B cell (primary cell): ENCODE data around the gene RPS23. TPM values are rescaled to one million over a fixed set of nuclear protein-coding genes. Genes with fewer than 3 reads are reported as not detected.

Source experiments
- ATAC-seq: fragments of 200-7000 bp; cut with Tn5 transposase; one replicate; pipeline ENCODE4 v1.10.0; 2021; ENCODE audit warnings: low read depth, mild to moderate bottlenecking, moderate number of reproducible peaks, moderate library complexity
- CTCF ChIA-PET: fragments of 350-600 bp; sonication (Branson Sonifier 250); formaldehyde crosslinking; loops from one replicate; lab custom pipeline; 2021; ENCODE audit warnings: antibody characterized with exemption, inconsistent platforms; lab: Charles Lee
- POLR2A ChIA-PET: fragments of 350-600 bp; sonication (Branson Sonifier 250); formaldehyde crosslinking; loops from one replicate; lab custom pipeline; 2021; ENCODE audit warnings: antibody characterized with exemption; lab: Charles Lee
- DNase-seq: peaks from one replicate; pipeline ENCODE4 v3.0.0; 2013
- H2AFZ ChIP-seq: 2 replicates; pipeline ENCODE4 v1.6.1; 2012; ENCODE audit warnings: mild to moderate bottlenecking, low read depth, low read length; ENCODE audit not compliant: insufficient read depth, poor library complexity, severe bottlenecking
- H3K27ac ChIP-seq, 2 donors: 1 replicate in 1 of 2; 2 replicates in 1 of 2; pipeline ENCODE4 v1.5.1; 2012 to 2013; ENCODE audit warnings: low read length in 2 of 2, mild to moderate bottlenecking in 2 of 2, moderate library complexity in 1 of 2
- H3K27me3 ChIP-seq, 4 experiments: fragments of 200-600 bp in 1 of 4; sonication (generic) in 1 of 4; replicated peaks in 1 of 4; 1 replicate in 2 of 4; 2 replicates in 2 of 4; pipeline versions ENCODE4 v1.6.1 to v1.7.0; 2013 to 2016; ENCODE audit warnings: low read length in 3 of 4, mild to moderate bottlenecking in 2 of 4, mixed read lengths in 1 of 4, moderate library complexity in 1 of 4; ENCODE audit not compliant: insufficient read depth in 4 of 4, control insufficient read depth in 3 of 4; ENCODE audit errors: control extremely low read depth in 1 of 4
- H3K36me3 ChIP-seq, 2 experiments: replicated peaks in 1 of 2; 1 replicate in 1 of 2; 2 replicates in 1 of 2; pipeline versions ENCODE4 v1.6.1 to v1.7.1; 2013; ENCODE audit warnings: low read length in 1 of 2; ENCODE audit not compliant: insufficient read depth in 2 of 2, control insufficient read depth in 1 of 2; ENCODE audit errors: control extremely low read depth in 1 of 2, extremely low read depth in 1 of 2
- H3K4me1 ChIP-seq, 2 donors: fragments of 200-600 bp in 1 of 2; sonication (generic) in 1 of 2; 1 replicate in 1 of 2; 2 replicates in 1 of 2; pipeline versions ENCODE4 v1.5.1 to v1.6.1; 2013 to 2017; ENCODE audit warnings: low read length in 2 of 2; ENCODE audit not compliant: control insufficient read depth in 2 of 2, insufficient read depth in 2 of 2
- H3K4me2 ChIP-seq: replicated peaks from 2 replicates; pipeline ENCODE3; 2012; ENCODE audit warnings: mild to moderate bottlenecking, low read depth, low read length; ENCODE audit not compliant: poor library complexity, severe bottlenecking
- H3K4me3 ChIP-seq, 5 experiments: fragments of 200-600 bp in 1 of 5; sonication (generic) in 1 of 5; 1 replicate in 3 of 5; 2 replicates in 2 of 5; pipeline versions ENCODE4 v1.5.1 to v1.7.0; 2011 to 2016; ENCODE audit warnings: low read length in 4 of 5, mild to moderate bottlenecking in 4 of 5, low read depth in 2 of 5, control low read depth in 1 of 5, moderate library complexity in 1 of 5; ENCODE audit not compliant: insufficient read depth in 1 of 5; ENCODE audit errors: control extremely low read depth in 1 of 5, extremely low read depth in 1 of 5
- H3K79me2 ChIP-seq: fragments of 200-600 bp; sonication (generic); one replicate; pipeline ENCODE4 v1.6.0; 2016; ENCODE audit warnings: low read length; ENCODE audit not compliant: control insufficient read depth, insufficient read depth
- H3K9ac ChIP-seq: fragments of 200-600 bp; sonication (generic); 2 replicates; pipeline ENCODE4 v1.6.1; 2017; ENCODE audit warnings: mild to moderate bottlenecking, low read length, moderate library complexity
- H3K9me3 ChIP-seq, 3 donors: one replicate each; pipeline versions ENCODE4 v1.6.1 to v1.7.1; 2013; ENCODE audit warnings: low read length in 2 of 3; ENCODE audit not compliant: control insufficient read depth in 2 of 3, insufficient read depth in 1 of 3; ENCODE audit errors: control extremely low read depth in 1 of 3
- H4K20me1 ChIP-seq: 2 replicates; pipeline ENCODE4 v1.6.0; 2012; ENCODE audit warnings: mild to moderate bottlenecking, low read length; ENCODE audit not compliant: insufficient read depth, control insufficient read depth, poor library complexity, severe bottlenecking
- H3K27ac Mint-ChIP-seq: one replicate; pipeline ENCODE4 v1.8.0; 2021; ENCODE audit warnings: mixed read lengths
- H3K27me3 Mint-ChIP-seq: one replicate; pipeline ENCODE4 v1.8.0; 2021; ENCODE audit warnings: mixed read lengths
- H3K4me1 Mint-ChIP-seq: one replicate; pipeline ENCODE4 v1.8.0; 2021; ENCODE audit warnings: mixed read lengths
- H3K4me3 Mint-ChIP-seq: one replicate; pipeline ENCODE4 v1.8.0; 2021; ENCODE audit warnings: mixed read lengths
- H3K9me3 Mint-ChIP-seq: one replicate; pipeline ENCODE4 v1.8.0; 2022; ENCODE audit warnings: mixed read lengths; ENCODE audit not compliant: insufficient read depth
- CTCF ChIP-seq: fragments of 200-600 bp; IDR thresholded peaks from one replicate; pipeline ENCODE4 v1.8.0; 2022; ENCODE audit warnings: antibody characterized with exemption, mild to moderate bottlenecking
- EZH2 ChIP-seq: IDR thresholded peaks from 2 replicates; pipeline ENCODE4 v1.6.1; 2012; ENCODE audit warnings: borderline replicate concordance, low read depth, mild to moderate bottlenecking, moderate library complexity, low read length; ENCODE audit not compliant: insufficient read depth, poor library complexity, severe bottlenecking
- WGBS: methylation state at CpG from one replicate; pipeline ENCODE4 v1.1.5; 2013; ENCODE audit warnings: missing lambda C conversion rate; ENCODE audit not compliant: insufficient coverage; 5-methylcytosine and 5-hydroxymethylcytosine counted together
- intact Hi-C: fragments of 100-400 bp; cut with micrococcal nuclease; formaldehyde crosslinking; loops from one replicate; pipeline ENCODE4 v1.10.0; 2022
- polyA plus RNA-seq: library from polyadenylated mRNA; depleted of rRNA; stranded (reverse); fragments of >200 nt; gene quantifications from 2 replicates; pipeline ENCODE4 v1.2.3, GENCODE V29; 2012
- total RNA-seq, 2 donors: library from RNA; stranded (reverse); fragments of 120-200 nt in 1 of 2; gene quantifications; 1 replicate in 1 of 2; 2 replicates in 1 of 2; pipeline versions ENCODE4 v1.2.3 to v1.2.4, GENCODE V29; 2013 to 2022

The RPS23 gene
- total and polyA plus RNA-seq, 2 donors (not counting 1 experiment from before 2014, with no cell fraction given) = 3,420 to 9,595 TPM

- no peak for TF ChIP-seq CTCF
- no peak for TF ChIP-seq EZH2
- Histone ChIP-seq H4K20me1 (no peaks in the 10 kb centered on the region), H2AFZ (no peak overlapping the region), H3K4me1 (no peaks in the 10 kb centered on the region), H3K27ac (no peak overlapping the region), H3K4me3 (no peak overlapping the region), H3K79me2 (no peaks in the 10 kb centered on the region), H3K9me3 (no peaks in the 10 kb centered on the region), H3K27me3 (no peaks in the 10 kb centered on the region), H3K9ac (no peak overlapping the region), H3K4me2 (no peak overlapping the region), H3K36me3 (no peaks in the 10 kb centered on the region)
- no peak overlapping the region for H3K4me3 Mint-ChIP-seq
- no peaks in the 10 kb centered on the region for H3K27me3 Mint-ChIP-seq
- DNase-seq (no peak), ATAC-seq (no peak)
- no peaks in the 10 kb centered on the region for H3K4me1 Mint-ChIP-seq
- 100% methylated on average over 4 of the region's 6 CpGs for whole genome bisulfite sequencing
- ChIA-PET CTCF (no interaction called here), POLR2A (no interaction called here)
- H3K27ac Mint-ChIP-seq = no peak overlapping the region
- intact Hi-C loops = no loop called here
- H3K9me3 Mint-ChIP-seq = no peaks in the 10 kb centered on the region
Observed at GRCh38 chr5:82290908-82291307, 12.8 kb upstream of the RPS23 start.

- POLR2A ChIA-PET = no interaction called here
- ATAC-seq (no peak), DNase-seq (no peak)
- Histone ChIP-seq H3K4me3 (no peak overlapping the region), H3K4me1 (no peaks in the 10 kb centered on the region), H3K27me3 (no peaks in the 10 kb centered on the region), H3K9ac (no peak overlapping the region), H3K36me3 (no peaks in the 10 kb centered on the region), H3K4me2 (no peak overlapping the region), H3K27ac (no peak overlapping the region), H2AFZ (no peak overlapping the region), H4K20me1 (no peaks in the 10 kb centered on the region), H3K9me3 (no peaks in the 10 kb centered on the region), H3K79me2 (no peaks in the 10 kb centered on the region)
- Mint-ChIP-seq H3K27ac (no peak overlapping the region), H3K9me3 (no peaks in the 10 kb centered on the region), H3K27me3 (no peaks in the 10 kb centered on the region), H3K4me1 (no peaks in the 10 kb centered on the region), H3K4me3 (no peak overlapping the region)
- WGBS = 100% methylated on average over 1 of the region's 2 CpGs
- TF ChIP-seq EZH2 = no peak
- TF ChIP-seq CTCF = no peak
- intact Hi-C loops = no loop called here
- CTCF ChIA-PET = no interaction called here
Observed at GRCh38 chr5:82290005-82290404, 11.9 kb upstream of the RPS23 start.
